Measurements from ENCODE around the gene OTOP2. TPM values are rescaled to one million over a fixed set of nuclear protein-coding genes. Genes with fewer than 3 reads are reported as not detected.

The OTOP2 gene
- polyA plus RNA-seq, 3 donors, result 0.06 TPM; not detected in 2

DNA sequence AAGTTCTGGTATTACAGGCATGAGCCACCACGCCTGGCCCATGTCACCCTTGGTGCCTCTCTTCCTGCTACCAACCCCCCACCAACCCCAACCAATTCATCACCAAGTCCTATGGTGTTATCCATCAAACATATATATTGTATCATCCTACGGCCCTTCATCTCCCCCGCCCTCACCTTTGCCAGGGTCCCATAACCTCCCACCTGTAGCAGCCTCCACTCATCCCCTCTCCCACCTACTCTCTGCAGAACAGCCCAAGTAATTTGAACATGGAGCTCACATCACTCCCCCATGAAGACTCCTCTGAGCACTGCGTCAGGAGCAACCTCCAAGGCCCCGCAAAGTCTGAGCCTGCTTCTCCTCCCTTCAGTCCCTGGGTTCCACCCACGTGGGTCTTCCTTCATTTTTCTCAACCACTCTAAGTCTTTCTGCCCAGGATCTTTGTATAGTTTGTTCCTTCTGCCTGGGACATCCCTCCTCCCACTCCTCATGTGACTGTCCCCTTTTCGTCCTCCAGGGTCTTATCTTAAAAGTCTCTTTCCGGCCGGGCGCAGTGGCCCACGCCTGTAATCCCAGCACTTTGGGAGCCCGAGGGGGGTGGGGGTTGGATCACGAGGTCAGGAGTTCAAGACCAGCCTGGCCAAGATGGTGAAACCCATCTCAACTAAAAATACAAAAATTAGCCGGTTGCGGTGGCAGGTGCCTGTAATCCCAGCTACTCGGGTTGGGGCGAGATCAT is 55.5 kb downstream of the OTOP2 start:
- WGBS, 3 donors, result 76 to 83% (median 81%) methylated on average over 17 of the region's 17 CpGs
- H3K27ac ChIP-seq (ENCODE audit: low read depth, low read length), result no peak overlapping the region

GRCh38 chr17:74981318-74981978 is 57.4 kb downstream of the OTOP2 start:
- peak overlapping the region; percentile 17 for H3K27ac ChIP-seq (ENCODE audit: low read depth, low read length)
- 47 to 56% (median 52%) methylated on average over 16 of the region's 16 CpGs for WGBS, 3 donors

- H3K27ac ChIP-seq (ENCODE audit: low read depth, low read length), result peak overlapping the region; percentile 69
- WGBS, 3 donors, result 0 to 1% (median 1%) methylated on average over 60 to 61 of the region's 61 CpGs
Measured at GRCh38 chr17:74981979-74982662, 58.0 kb downstream of the OTOP2 start.

GRCh38 chr17:74982663-74983313 is 58.7 kb downstream of the OTOP2 start:
- peak overlapping the region; percentile 69 for H3K27ac ChIP-seq (ENCODE audit: low read depth, low read length)
- 29 to 41% (median 34%) methylated on average over 14 of the region's 14 CpGs for WGBS, 3 donors

Other genes starting within 250 kb of the OTOP2 start
- gene CD300LF, start 211.3 kb upstream of the OTOP2 start, polyA plus RNA-seq, result 1 to 10 TPM in 2 of 3 donors, under 1 TPM in 1; 0.36 to 2.3 (median 1.3) TPM
- 1 to 10 TPM; 1.4 to 2.2 (median 1.7) TPM for gene RAB37, start 187.0 kb upstream of the OTOP2 start, polyA plus RNA-seq
- 10 to 100 TPM; 18.7 to 45.0 (median 23.6) TPM for gene NHERF1, start 175.6 kb upstream of the OTOP2 start, polyA plus RNA-seq
- gene NAT9, start 147.9 kb upstream of the OTOP2 start, polyA plus RNA-seq, result 10 to 100 TPM; 23.3 to 32.7 (median 24.7) TPM
- gene GRIN2C, start 64.4 kb upstream of the OTOP2 start, polyA plus RNA-seq, result 1 to 10 TPM in 1 of 3 donors, under 1 TPM in 2; 0.18 to 1.1 (median 0.56) TPM
- 10 to 100 TPM in 1 of 3 donors, 1 to 10 TPM in 2; 5.7 to 14.1 (median 6.2) TPM for gene FDXR, start 51.3 kb upstream of the OTOP2 start, polyA plus RNA-seq
- under 1 TPM in 2 of 3 donors, not detected in 1; 0.05 to 0.06 TPM for gene FADS6, start 30.6 kb upstream of the OTOP2 start, polyA plus RNA-seq
- gene USH1G, start 1.0 kb upstream of the OTOP2 start, polyA plus RNA-seq, result under 1 TPM in 1 of 3 donors, not detected in 2; 0.03 TPM
- under 1 TPM in 1 of 3 donors, not detected in 2; 0.38 TPM for gene OTOP3, start 11.6 kb downstream of the OTOP2 start, polyA plus RNA-seq
- 10 to 100 TPM; 13.8 to 98.5 (median 26.3) TPM for gene HID1, start 48.5 kb downstream of the OTOP2 start, polyA plus RNA-seq
- gene CDR2L, start 63.4 kb downstream of the OTOP2 start, polyA plus RNA-seq, result 10 to 100 TPM in 1 of 3 donors, 1 to 10 TPM in 2; 1.9 to 10.6 (median 7.0) TPM
- 10 to 100 TPM; 27.7 to 43.5 (median 39.3) TPM for gene MRPL58, start 88.4 kb downstream of the OTOP2 start, polyA plus RNA-seq
- 100 to 1,000 TPM; 180 to 535 (median 429) TPM for gene ATP5PD, start 122.7 kb downstream of the OTOP2 start, polyA plus RNA-seq
- gene KCTD2, start 123.0 kb downstream of the OTOP2 start, polyA plus RNA-seq, result 10 to 100 TPM in 2 of 3 donors, 1 to 10 TPM in 1; 8.4 to 31.6 (median 23.7) TPM
- gene SLC16A5, start 163.7 kb downstream of the OTOP2 start, polyA plus RNA-seq, result 1 to 10 TPM; 2.0 to 7.1 (median 5.6) TPM
- 1 to 10 TPM; 2.9 to 6.1 (median 4.2) TPM for gene ARMC7, start 185.7 kb downstream of the OTOP2 start, polyA plus RNA-seq
- 10 to 100 TPM; 37.9 to 55.8 (median 51.3) TPM for gene NT5C, start 207.5 kb downstream of the OTOP2 start, polyA plus RNA-seq
- 10 to 100 TPM; 23.9 to 63.1 (median 56.7) TPM for gene JPT1, start 230.2 kb downstream of the OTOP2 start, polyA plus RNA-seq

All from adipose tissue (tissue), 3 donors.